Loucy (cell line): ENCODE measurements around the gene CCDC146.

Source experiments
- EZH2phosphoT487 ChIP-seq: fragments of 200-600 bp; IDR thresholded peaks from 2 replicates; pipeline ENCODE4 v1.6.1; 2018; ENCODE audit warnings: antibody characterized with exemption, mild to moderate bottlenecking, moderate library complexity, borderline replicate concordance
- TF ChIP-seq, protein P1 (sequence below): fragments of 200-600 bp; sonication (generic); conservative IDR thresholded peaks from 2 replicates; pipeline ENCODE4 v1.5.1; 2014; ENCODE audit warnings: mild to moderate bottlenecking, antibody characterized with exemption, low read length

DNA sequence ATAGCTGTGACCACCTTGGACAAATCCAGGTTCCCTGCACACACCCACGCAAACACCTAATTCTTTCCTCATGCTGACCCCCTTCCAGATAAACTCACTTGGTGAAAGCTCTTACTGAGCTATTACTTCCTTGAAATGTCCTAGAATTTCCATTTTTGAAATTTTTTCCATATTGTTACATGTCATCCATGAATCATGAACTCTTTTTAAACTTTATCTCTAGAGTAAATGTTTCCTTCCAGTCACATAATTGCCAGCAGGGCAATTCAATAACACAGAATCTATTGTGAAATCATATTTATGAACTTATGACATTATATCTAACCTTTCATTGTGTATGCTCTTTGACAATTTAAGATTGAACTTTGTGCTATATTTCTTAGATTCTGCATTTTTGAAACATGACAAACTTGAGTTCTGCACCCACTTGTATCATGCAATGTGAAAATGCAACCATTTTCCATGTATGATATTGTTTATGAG is 104.0 kb downstream of the CCDC146 start:
- TF ChIP-seq, protein P1, sequence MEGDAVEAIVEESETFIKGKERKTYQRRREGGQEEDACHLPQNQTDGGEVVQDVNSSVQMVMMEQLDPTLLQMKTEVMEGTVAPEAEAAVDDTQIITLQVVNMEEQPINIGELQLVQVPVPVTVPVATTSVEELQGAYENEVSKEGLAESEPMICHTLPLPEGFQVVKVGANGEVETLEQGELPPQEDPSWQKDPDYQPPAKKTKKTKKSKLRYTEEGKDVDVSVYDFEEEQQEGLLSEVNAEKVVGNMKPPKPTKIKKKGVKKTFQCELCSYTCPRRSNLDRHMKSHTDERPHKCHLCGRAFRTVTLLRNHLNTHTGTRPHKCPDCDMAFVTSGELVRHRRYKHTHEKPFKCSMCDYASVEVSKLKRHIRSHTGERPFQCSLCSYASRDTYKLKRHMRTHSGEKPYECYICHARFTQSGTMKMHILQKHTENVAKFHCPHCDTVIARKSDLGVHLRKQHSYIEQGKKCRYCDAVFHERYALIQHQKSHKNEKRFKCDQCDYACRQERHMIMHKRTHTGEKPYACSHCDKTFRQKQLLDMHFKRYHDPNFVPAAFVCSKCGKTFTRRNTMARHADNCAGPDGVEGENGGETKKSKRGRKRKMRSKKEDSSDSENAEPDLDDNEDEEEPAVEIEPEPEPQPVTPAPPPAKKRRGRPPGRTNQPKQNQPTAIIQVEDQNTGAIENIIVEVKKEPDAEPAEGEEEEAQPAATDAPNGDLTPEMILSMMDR, result no peak
- TF ChIP-seq EZH2phosphoT487, result no peak
